ENCODE results near the gene EREG.
"Not testable (repeated sequence)": the region's sequence is repeated elsewhere in the genome, so short reads cannot be mapped to it uniquely, and the experiment has no call there.

EREG gene, protein sequence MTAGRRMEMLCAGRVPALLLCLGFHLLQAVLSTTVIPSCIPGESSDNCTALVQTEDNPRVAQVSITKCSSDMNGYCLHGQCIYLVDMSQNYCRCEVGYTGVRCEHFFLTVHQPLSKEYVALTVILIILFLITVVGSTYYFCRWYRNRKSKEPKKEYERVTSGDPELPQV

DNA sequence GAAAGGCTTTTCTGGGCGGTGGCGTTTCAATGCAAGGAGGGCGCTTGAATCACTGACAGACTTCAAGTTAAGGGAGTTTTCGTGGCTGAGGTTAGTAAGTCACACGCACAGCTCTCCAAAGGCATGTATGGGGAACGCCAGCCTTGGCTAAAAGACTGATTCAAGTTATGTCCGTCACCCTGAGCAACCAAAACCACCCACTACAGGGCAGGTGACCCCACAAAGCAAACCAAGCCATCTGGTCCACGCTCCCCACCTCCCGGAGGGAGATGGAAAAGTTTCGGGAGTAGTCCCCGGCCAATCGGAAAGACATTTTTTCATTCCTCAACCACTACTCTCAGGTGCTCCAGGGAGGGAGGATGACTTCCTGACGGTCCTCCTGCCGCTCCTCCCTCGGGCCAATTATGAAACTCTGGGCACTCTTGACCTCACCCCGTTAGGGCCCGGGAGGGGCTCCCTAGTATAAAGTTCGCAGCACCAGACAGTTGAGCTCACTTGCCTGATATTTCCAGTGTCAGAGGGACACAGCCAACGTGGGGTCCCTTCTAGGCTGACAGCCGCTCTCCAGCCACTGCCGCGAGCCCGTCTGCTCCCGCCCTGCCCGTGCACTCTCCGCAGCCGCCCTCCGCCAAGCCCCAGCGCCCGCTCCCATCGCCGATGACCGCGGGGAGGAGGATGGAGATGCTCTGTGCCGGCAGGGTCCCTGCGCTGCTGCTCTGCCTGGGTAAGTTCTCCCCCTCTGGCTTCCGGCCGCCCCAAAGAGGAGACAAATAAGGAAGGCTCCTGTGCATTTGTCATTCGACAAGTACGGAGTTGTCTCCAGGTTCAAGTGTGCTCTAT is at the start of gene EREG:
Gene EREG (plus strand): TSS at position 494 of the 840 bp plus-strand sequence. CDS start 164 bp downstream, at position 658.
- peak; percentile 2 for DNase-seq

DNA sequence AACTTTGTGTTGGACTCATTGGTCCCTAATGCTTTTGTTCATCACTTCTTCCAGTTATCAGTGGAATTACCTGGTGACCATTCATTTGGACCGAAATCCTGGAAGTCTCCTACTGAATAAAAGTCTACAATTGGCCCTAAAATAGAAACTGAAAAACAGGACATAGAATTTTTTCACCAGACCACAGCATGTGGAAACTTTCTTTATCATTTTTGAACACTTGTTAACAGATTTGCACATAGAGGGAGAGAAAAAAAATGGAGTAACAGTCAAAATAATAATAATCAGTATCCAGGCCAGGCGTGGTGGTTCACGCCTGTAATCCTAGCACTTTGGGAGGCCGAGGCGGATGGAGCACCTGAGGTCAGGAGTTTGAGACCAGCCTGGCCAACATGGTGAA is 49.6 kb upstream of the EREG start:
- no peak for DNase-seq

DNA sequence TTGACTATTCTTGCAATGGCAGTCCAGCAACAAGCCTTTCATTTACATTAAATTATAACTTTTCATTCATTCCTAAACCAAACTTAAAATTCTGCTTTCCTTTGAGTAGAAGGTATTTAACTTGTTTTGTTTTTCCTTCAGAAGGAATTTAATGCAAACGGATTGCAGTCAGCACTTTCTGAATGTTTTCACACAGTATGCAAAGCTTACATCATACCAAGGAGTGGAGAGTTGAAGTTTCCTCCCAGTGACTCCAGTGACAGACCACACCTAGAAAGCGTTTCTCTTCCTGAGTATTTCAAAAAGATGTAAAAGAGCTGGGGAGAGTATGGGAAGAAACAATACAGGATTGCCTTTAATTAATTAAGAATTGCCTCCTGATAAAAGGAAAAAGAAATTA is 48.5 kb upstream of the EREG start:
- DNase-seq = no peak

DNA sequence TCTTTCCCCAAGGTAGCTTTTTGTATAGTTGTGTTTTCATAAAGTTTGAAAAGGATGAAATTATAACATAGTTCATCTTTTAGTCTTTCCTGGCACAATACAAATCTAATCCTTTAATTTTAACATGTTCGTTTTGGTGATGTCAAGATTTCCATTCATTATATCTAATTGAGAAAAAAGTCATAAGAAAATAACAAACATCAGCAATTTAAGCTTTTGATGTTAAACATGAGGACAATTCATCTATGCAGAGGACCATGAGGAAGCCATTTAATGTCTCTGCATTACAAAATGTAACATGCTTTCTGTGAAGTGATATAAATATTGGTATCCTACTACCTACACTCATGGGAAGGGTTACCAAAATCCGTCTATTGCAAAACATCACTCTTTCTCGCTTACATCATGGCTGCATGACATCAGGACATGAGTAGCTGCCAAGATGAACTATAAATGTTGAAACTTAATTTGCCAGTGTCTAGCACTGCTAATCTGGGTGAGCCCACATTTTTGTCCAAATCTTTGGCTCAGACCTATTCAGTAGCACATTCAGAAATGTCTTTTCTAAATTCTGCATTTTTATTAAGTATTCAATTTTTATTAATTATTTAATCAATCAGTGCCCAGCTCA is 47.2 kb upstream of the EREG start:
- no peak for DNase-seq

DNA sequence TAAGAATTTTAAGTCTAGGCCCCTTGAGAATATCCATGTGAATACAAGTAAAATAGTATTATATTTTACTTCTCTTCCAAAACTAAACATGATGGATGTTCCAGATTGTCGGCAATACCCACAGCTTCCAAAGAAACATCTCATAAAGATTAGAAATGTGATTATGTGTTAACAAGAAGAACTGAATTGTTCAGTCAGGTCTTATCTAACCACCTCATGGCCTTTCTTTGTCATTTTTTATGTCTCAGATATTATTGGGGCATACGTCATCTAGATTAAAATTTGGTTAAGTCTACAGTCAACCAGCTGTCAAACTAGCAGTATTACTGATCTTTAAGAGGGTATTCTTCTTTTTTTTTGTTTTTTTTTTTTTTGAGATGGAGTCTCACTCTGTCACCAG is 46.7 kb upstream of the EREG start:
- DNase-seq = no peak

DNA sequence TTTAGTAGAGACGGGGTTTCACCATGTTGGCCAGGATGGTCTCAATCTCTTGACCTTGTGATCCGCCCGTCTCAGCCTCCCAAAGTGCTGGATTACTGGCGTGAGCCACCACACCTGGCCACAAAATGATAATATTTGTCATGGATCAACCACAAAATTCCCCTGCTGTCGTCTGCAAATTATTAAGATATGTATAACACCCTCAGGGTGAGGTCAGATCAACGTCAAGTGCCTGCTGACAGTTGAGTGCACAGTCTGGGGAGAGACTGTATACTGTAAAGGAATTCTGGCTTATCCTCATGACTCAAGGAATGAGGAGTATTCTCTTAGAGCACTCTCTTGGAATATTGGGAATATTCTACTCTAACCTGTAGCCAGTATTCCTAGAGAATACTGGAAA is 45.5 kb upstream of the EREG start:
- no peak for DNase-seq

DNA sequence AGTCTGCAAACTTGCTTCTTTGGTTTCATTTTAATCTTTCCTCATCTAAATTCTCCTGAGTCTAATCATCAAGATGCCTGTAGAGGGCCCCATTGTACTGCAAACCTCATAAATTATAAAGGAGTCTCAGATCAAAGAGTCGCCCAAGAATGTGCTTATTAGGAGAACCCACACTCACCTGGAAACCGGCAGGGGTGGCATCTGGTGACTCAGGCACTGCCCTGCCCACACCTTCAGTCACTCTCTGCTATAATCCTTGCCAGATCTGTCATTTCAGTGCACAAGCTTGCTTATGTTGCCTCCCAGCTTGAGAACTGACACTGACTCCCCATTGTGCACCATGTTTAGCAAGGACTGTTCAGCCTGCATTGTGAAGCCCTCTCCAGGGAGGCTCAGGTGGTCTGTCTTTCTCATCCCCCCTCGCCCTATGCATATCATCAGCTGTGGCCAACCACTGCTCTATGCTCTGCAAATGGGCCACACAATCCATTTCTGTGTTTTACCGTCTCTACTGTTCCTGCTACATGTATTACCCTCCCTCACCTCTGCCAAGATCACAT is 44.3 kb upstream of the EREG start:
- DNase-seq = no peak

DNA sequence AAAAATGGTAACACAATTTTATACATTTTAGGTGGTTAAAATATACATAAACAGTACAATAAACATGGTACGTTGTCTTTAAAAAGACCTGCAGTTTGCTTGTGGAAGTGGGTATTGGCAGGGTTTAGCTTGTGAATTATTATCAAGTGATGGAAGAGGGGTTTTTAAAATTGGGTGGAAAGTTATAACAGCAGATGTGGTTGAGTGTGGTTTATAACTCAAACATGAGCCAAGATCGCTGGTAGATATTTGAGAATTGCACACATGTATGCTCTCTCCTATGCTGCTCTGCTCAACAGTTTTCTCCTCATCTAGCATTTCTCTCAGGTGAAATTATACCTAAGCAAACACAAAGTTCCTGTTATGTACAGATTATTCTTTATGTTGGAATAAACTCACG is 42.6 kb upstream of the EREG start:
- DNase-seq = no peak

DNA sequence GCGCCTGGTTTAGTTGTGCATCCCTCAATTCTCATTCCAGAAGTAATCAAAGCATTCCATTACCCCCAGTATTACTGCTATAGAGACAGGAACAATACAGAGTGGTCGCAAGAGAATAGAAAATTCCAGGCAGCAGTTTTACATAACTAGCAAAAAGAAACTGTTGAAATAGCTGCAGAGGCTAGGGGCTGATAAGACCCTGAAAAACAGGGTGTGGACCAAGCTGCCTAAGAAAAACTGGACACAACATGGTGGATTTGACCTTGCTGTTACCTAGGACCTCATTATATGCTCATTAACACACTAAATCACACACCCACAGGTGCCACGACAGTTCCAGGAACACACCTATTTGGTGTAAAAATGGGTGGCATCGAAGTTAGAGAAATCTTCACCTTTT is 41.3 kb upstream of the EREG start:
- no peak for DNase-seq

DNA sequence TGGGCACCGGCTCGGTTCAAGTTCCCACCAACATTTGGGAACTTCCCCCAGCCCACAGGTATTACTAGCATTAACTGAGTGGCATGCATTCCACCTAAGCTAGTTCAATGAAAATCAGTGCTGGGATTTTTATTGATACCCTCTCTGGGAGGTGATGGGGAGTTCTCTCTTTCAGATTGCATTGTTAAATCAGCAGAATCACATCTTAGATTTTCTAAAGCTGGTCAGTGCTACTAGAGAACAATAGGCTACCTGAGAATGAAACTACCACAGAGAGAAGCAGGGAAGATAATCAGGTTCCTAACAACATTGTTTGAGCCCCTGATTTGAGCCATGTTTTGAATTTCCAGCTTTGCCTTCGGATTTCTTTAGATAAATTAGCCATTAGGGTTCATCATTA is 40.7 kb upstream of the EREG start:
- no peak for DNase-seq

DNA sequence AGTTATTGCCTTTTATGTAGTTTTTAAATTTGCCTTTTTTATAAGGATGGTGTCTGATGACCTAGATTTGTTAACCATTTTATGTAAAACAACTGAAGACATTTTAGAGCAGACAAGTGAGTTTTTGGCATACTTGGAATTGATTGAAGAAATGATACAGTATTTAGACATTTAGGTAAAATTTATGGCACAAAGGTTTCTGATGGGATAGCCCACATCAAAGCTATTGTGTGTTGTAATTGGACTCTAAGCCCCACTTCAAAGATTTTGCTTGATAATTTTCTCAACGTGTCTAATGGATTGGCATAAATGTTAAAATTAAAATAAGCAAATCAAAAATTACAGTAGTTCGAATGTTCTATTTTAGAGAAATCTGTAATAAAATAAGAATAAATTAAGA is 39.1 kb upstream of the EREG start:
- DNase-seq = no peak

DNA sequence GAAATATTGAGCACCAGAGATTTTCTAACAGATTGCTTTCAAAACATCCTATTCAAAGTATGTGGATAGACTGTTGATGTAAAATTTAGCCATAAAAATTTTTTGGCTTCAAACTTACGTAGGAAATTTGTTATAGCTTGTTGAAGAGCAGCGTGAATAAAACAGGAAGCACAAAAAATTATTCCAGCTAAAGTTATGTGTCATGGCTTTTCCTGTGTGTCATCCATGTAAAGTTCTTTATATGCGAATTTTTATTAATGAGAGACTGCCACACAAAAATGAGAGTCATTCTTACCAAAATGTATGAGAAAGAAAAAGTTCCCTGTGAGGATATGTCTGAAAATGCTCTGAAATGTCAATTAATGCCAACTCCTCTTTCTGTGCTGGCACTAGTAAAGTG is 37.2 kb upstream of the EREG start:
- no peak for DNase-seq

DNA sequence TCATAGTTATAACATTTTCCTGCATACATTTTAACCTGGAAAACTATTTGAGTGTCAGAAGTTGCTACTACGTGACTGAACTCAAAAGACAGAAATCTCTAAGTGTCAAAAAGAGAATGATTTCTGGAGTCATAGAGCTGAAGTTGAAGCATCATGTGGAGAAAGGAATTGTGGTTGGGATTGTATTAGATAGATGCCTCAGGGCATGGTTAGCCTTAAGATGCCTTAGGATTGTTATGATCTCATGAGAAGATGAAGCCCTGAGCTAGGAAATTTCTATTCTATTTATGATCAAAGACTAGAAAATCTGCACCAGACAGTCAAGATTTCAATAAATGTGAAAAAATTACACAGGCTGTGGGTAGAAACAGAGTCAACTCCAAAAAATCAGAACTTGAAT is 36.4 kb upstream of the EREG start:
- no peak for DNase-seq

DNA sequence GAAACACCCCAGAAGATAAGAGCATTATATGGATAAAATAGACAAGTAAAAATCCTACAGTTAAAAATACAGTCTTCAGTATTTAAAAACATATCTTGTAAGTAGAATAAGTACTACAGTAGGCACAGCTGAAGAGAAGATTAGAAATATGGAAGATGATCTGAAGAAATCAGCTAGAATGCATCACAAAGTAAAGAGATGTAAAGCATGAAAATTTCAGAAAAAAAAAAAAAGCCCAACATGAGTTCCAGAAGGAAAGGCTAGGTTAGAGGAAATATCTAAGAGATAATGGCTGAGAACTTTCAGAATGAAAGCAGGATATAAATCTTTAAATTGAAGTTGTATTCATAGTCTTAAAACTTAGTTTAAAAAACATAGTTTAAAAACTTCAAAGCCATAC is 35.6 kb upstream of the EREG start:
- DNase-seq = no peak

DNA sequence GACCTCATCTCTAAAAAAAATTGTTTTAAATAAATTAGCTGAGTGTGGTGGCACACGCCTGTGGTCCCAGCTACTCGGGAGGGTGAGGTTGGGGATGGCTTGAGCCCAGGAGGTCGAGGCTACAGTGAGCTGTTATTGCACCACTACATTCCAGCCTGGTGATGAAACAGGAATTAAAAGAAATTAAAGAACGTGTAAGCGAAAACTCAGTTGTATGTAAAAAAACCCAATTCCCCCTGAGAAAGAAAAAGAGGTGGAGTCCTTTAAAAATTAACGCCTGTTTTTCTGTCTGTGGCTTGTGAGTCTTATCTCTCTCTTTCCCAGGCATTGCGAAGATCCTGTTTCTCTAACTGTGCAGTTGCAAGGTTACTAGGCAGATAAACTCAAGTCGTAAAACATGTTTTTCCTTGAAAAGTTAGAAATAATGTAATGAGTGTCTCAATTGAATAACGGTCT is 34.6 kb upstream of the EREG start:
- no peak for DNase-seq

DNA sequence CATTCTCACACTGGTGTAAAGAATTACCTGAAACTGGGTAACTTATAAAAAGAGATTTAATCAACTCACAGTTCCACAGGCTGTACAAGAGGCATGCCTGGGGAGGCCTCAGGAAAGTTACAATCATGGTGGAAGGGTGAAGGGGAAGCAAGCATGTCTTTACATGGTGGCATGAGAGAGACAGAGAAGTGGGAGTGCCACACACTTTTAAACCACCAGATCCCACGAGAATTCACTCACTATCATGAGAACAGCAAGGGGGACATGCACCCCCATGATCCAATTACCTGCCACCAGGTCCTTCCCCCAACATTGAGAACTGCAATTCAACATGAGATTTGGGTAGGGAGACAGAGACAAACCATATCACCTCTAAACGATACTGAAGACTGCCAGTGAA is 33.7 kb upstream of the EREG start:
- no peak for DNase-seq

DNA sequence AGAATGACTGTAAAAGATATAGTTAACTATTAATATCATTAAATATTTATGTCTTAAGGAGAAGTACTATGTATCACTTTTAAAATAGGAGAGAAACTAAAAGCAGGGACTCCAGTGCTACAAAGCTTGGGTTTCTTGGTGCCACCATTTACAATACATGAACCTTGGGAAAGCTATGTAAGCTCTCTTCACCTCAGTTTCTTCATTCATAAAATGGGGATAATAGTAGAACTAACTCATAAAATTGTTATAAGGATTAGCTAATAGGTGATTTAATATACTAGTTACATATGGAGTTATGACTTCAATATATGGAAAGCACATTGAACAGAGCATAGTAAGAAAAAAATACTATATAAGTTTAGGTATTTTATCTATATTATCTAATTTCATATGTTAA is 33.0 kb upstream of the EREG start:
- no peak for DNase-seq

DNA sequence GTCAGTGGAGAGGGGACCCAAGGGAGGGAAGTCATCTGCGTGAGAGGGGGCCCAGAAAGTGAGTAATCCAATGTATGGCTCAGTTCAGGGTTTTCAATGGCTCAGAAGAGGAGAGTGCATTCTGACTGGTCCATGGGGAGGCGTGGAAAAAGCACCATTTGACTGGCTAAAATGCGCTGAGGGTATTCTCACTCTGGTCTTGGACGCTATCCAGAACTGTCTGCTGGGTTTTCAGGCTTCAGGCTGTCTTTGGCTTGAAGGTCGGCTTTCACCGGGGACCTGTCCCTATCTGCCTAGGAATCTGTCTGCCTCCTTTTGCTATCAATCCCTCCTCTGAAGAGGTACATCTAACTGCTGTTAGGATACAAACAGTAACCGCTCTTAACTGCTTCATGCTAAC is 30.3 kb upstream of the EREG start:
- no peak for DNase-seq

DNA sequence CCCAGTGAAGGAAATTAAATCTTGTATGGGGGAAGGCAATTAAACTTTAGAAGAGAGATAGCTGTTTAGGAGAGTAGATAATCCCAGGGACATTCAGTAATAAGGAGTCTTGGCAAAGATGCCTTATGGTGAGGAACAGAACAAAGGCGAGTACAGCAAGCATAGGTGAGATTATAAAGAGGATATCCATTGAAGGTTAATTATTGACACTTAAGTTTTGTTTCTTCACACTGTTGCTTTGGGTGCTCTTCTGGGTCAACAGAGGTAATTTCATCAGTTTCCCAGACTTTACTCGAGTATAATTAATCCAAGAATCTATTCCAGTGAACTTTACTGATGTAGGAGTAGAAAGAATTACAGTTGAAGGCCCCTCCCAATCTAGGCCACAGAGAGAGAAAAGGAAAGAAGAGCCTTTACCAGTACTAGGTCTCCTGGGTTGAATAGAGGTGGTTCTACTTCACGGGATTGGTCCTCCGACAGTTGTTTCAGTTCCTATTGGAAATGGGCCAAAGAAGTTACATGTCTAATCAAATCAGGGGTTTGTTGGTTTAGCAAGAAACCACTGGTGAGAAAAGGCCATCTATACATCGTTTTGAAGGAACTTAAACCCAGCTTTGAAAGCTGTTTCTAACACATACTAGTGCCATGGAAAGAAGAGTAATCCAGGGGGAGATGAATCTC is 29.5 kb upstream of the EREG start:
- no peak for DNase-seq

DNA sequence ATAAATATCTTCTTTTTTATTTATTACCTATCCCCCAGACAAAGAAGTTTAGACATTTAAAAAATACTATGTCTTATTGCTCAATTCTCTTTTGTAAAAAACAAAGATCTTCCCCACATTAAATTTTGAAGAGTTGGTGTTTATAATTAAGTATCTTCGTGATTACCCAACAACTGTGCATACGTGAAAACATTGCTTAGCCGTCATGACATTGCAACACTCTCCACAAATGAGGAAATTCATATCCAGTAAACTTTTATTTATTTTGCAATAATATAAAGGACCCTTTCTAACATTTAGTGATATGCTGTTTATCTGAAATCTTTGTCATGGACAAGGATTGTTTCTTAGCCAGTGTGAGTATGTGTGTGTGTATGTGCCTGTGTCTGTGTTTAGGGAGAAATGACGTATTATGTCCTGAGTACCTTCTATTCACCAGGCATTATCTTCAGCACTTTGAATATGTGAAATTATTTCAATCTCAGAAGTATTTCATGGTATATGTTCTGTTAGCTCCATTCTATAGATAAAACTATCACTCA is 26.1 kb upstream of the EREG start:
- no peak for DNase-seq

DNA sequence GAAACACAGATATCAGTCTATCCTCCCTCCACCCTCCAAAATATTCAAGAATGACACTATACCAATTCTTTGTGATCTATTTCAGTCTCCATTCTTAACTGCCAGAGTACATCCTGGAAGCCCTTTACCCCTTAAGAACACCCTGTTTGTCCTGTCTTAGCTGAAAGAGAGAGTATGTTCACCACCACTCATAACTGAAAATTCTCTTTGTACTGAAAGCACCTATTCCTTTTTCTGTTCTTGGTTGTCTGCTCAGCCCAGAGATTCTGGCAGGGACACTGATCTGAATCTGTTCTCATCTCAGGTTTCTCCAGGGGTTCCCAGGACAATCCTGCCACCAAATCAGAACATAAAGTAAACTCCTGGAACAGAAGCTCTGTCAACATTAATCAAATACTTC is 25.4 kb upstream of the EREG start:
- no peak for DNase-seq

DNA sequence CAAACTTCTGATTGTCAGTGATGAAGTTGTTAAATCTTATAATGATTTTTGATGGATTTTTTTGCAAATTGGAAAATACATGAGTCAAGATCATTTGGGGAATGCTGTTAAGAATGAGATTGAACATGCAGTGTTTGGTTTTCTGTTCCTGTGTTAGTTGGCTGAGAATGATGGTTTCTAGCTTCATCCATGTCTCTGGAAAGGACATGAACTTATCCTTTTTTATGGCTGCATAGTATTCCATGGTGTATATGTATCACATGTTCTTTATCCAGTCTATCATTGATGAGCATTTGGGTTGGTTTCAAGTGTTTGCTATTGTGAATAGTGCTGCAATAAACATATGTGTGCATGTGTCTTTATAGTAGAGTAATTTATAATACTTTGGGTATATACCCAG is 24.5 kb upstream of the EREG start:
- DNase-seq = not testable (repeated sequence)

DNA sequence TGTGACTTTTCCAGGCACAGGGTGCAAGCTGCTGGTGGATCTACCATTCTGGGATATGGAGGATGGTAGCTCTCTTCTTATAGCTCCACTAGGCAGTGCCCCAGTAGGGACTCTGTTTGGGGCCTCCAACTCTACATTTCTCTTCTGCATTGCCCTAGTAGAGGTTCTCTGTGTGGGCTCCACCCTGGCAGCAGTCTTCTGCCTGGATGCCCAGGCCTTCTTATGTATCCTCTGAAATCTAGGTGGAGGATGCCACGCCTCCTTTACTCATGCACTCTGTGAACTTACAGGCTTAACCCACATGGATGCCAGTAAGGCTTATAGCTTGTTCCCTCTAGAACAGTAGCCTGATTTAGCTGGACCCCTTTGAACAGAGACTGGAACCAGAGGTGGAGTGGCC is 20.9 kb upstream of the EREG start:
- DNase-seq = no peak
